ENCODE data around the gene TMEM171. TPM values are rescaled to one million over a fixed set of nuclear protein-coding genes. Genes with fewer than 3 reads are reported as not detected.
A peak's percentile ranks its signal among the peaks of the same experiment; 100 is the strongest.

TMEM171 gene, protein sequence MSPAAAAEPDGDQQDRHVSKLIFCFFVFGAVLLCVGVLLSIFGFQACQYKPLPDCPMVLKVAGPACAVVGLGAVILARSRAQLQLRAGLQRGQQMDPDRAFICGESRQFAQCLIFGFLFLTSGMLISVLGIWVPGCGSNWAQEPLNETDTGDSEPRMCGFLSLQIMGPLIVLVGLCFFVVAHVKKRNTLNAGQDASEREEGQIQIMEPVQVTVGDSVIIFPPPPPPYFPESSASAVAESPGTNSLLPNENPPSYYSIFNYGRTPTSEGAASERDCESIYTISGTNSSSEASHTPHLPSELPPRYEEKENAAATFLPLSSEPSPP
- 1 to 10 TPM; 5.2 to 7.8 (median 7.2) TPM for polyA plus RNA-seq (ENCODE audit: insufficient read length in 3 of 3)
- long read RNA-seq, donor 1, partial matches to known transcripts: 6 of 6 reads
- long read RNA-seq, donor 1, other reads (novel, unspliced or antisense): 0 of 6 reads
- long read RNA-seq, donor 2, partial matches to known transcripts: 0 of 6 reads
- long read RNA-seq, donor 2, other reads (novel, unspliced or antisense): 0 of 6 reads
- long read RNA-seq, donor 3, transcript TMEM171-202 (4 exons, 1,535 nt): major isoform, 5 of 5 reads
- long read RNA-seq, donor 3, partial matches to known transcripts: 0 of 5 reads
- long read RNA-seq, donor 3, other reads (novel, unspliced or antisense): 0 of 5 reads
- long read RNA-seq, donor 4, partial matches to known transcripts: 0 of 3 reads
- long read RNA-seq, donor 4, other reads (novel, unspliced or antisense): 0 of 3 reads
- long read RNA-seq, donor 5, partial matches to known transcripts: 0 of 3 reads
- long read RNA-seq, donor 5, other reads (novel, unspliced or antisense): 0 of 3 reads
- long read RNA-seq, donor 6, partial matches to known transcripts: 0 of 1 reads
- long read RNA-seq, donor 6, other reads (novel, unspliced or antisense): 0 of 1 reads
- long read RNA-seq, donor 7, partial matches to known transcripts: 0 of 3 reads
- long read RNA-seq, donor 7, other reads (novel, unspliced or antisense): 0 of 3 reads
- long read RNA-seq, donor 8, partial matches to known transcripts: 0 of 1 reads
- long read RNA-seq, donor 8, other reads (novel, unspliced or antisense): 0 of 1 reads
- long read RNA-seq, donor 9, partial matches to known transcripts: 5 of 6 reads
- long read RNA-seq, donor 9, other reads (novel, unspliced or antisense): 0 of 6 reads
- long read RNA-seq, donor 10, partial matches to known transcripts: 0 of 5 reads
- long read RNA-seq, donor 10, other reads (novel, unspliced or antisense): 0 of 5 reads
- long read RNA-seq, donor 11, partial matches to known transcripts: 0 of 1 reads
- long read RNA-seq, donor 11, other reads (novel, unspliced or antisense): 0 of 1 reads
- long read RNA-seq, donor 12, partial matches to known transcripts: 0 of 4 reads
- long read RNA-seq, donor 12, other reads (novel, unspliced or antisense): 0 of 4 reads
- long read RNA-seq, donor 13, partial matches to known transcripts: 0 of 2 reads
- long read RNA-seq, donor 13, other reads (novel, unspliced or antisense): 0 of 2 reads
- long read RNA-seq, donor 14, partial matches to known transcripts: 0 of 1 reads
- long read RNA-seq, donor 14, other reads (novel, unspliced or antisense): 0 of 1 reads
- long read RNA-seq, donor 15, transcript TMEM171-202 (4 exons, 1,535 nt): major isoform, 9 of 11 reads
- long read RNA-seq, donor 15, partial matches to known transcripts: 0 of 11 reads
- long read RNA-seq, donor 15, other reads (novel, unspliced or antisense): 0 of 11 reads
- long read RNA-seq, donor 16, partial matches to known transcripts: 0 of 2 reads
- long read RNA-seq, donor 16, other reads (novel, unspliced or antisense): 0 of 2 reads

DNA sequence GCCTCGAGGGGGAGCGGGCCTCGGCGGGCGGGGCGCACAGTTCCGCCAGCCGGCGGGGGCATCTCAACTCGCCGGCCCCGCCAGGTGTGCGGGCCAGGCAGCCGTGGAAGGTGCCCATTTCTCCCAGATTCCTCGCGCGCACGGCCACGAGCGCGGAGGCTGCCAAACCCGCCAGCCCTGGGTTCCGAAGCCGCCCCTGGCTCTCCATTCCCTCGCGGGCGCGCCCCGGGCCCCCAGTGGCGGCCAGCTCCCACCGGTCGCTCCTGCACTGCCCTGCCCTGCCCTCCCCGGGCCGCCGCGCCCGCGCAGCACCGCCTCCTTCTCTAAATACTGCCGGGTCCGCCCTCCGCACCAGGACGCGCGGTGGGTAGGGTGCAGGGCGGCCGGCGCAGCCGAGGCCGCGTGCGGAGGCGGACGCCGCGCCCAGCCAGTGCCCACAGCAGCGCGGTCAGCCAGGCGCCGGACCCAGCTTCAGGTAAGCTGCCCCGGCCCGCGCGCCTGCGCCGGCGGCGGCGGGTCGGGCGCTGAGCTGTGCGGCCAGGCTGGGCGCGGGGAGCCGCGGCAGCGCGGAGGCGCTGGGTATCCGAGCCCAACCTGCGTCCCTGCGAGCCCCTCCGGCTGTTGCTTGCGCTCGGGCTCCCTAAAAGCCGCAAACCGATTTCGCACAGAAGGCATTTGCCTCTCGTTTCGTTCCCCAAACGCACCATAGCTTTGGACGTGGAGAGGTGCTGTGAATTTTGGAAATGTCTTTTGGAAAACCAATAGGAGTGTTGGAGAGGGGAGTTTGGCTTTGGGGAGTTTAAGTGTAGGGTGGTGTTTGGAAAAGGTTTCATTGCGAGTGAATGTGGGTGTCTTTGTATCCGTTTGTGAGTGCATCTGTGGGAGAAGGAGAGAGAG is at the start of gene TMEM171:
TSS of gene TMEM171 (plus strand) at position 354 of the 897 bp plus-strand sequence. CDS start 2,799 bp downstream, outside the sequence.
- peak; percentile 55 for DNase-seq

DNA sequence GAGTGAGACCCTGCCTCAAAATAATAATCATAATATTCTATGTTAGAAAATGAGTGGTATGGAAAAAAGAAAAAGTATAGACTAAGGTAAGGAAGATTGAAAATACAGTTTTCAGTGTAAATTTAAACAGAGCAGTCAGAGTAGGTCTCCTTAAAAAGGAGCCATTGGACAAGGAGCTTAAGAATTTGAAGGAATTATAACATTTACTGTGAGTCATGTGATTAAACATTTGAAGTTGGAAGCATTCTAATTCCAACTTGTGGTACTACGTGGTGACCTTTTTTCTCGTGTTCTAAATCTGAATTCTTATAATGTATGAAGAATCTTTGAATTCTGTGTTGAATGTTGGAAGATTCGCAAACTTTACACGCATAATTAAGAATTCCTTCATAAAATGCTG is 39.3 kb upstream of the TMEM171 start:
- DNase-seq: no peak

DNA sequence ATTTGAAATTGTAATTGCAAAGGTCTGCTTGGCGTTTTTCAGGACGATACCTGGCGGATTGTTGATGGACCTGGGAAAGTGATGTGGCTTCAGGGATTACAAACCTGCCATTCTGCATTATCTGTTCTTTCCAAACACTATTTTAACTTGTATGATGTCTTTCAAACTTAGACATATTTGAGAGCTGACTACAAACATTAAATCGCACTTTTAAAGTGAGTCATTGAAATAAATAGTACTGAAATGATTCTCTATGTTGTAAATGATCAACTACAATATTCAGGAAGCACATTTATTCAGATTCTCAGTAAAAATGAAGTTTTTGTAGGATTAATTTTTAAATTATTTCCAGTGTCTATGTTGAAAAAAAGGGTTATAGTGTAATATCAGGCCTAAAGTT is 32.3 kb upstream of the TMEM171 start:
- no peak for DNase-seq

DNA sequence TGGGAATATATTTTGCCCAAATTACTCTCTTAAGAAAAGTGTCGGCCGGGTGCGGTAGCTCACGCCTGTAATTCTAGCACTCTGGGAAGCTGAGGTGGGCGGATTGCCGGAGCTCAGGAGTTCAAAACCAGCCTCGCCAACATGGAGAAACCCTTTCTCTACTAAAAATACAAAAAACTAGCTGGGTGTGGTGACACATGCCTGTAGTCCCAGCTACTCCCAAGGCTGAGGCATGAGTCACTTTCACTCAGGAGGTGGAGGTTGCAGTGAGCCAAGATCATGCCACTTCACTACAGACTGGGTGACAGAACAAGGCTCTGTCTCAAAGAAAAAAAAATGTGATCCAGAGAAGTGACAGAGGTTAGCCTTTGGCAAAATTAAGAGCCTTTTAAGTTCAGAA is 26.4 kb upstream of the TMEM171 start:
- DNase-seq: no peak

DNA sequence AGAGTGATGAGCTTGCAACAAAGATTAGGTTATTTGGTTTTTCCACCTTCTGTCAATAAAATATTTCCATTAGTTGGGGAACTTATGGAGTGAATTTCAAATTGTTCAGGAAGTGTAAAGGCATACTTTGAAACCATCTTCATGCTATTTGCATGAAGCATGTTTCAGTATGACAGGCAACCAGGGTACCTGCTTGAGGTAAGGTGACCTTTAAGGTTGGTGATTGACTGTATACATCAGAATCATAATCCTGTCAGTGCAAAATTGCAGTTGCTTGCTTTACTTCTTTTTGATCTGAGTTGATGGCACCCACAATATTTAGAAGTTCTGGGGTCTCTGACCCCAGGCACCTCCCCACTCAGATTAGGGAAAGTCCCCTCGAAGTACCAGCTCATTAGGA is 26.0 kb upstream of the TMEM171 start:
- DNase-seq: no peak

DNA sequence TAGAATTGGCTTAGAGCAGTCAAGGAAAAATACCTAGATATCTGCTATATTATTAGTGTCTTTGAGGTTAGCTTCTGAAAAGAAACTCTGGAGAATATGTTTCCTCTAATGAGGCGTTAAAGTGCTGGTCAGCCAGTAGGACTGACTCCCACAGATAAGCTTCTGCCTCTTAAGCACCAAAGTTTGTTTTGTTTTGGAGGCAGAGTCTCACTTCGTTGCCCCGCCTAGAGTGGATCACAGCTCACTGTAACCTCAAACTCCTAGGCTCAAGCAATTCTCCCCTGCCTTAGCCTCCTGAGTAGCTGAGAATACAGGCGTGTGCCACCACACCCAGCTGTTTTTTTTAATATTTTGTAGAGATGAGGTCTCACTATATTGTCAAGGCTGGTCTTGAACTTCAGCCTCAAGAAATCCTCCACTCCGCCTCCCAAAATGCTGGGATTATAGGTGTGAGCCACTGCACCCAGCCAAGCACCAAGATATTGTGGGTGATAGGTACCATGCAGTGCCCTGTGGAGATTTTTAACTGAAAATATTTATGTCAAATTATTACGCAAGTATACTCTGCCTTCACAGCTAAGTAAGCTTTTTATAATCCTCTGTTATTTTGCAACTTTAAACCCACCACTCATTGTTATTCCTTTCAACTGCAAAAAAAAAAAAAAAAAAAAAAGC is 24.7 kb upstream of the TMEM171 start:
- DNase-seq: no peak

DNA sequence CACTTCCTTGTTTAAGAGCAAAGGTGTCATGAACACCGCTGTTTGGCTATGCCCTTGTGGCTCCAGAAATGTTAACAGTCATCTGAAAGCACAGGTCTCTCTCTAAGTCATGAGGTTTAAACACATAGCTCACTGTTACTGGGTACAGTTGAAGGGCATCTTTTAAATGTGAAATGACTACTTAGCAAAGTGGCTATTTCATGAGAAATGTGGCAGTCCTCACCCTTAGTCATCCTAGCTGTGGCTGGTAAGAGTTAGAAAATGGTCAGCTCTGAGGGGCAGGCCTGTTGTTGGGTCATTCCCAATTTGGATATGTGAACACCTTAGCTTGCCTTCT is 24.2 kb upstream of the TMEM171 start:
- DNase-seq: no peak

DNA sequence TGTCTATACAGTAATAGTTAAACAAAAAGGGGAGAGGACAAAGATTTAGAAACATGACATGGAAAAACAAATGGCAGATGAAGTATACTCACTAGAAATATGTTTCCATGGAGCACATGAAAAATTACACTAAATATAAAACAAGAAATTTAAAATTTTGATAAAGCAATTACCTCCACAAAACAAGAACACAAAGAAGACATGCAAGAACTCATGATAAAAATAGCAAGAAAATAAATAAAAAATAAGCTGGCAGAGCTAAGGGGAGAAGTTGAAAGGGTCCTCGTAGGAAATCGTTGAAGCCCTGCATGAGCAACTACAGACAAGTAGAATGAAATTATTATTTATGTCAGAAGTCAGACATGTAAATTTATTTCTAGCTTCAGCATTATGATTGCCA is 22.6 kb upstream of the TMEM171 start:
- no peak for DNase-seq

DNA sequence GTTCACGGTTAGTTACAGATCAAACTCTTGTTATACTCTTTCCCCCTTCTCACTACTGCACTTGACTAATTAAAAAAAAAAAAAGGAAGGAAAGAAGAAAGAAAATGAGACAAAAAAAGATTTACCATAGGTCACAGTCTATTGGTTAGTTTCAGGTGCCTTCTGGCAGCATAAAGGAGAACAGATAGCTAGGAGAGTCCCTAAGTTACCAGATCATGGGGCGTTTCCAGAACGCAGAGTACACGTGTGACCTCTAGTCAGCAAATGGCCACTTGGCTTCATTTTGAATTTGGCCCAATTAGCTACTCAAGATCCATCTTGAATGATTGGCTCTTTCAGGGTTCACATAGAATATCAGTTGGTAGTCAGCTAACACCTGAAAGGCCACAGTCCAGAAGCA is 20.3 kb upstream of the TMEM171 start:
- DNase-seq: no peak

DNA sequence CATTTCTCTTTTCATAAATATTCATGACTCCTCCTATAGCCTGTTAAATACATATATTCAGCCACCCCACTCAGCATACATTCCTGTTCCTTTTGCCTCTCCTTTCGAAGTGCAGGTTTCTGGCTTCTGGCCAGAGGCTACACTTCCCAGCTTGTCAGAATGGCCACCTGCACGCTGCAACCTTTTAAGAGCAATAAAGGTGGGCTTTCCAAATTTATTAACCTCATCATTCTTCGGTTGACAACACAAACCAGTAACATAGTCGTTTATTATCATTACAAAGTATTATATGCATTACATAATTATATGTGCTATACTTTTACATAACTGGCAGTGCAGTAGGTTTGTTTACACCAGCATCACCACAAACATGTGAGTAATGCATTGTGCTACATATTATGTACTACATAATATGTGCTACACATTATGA is 16.5 kb upstream of the TMEM171 start:
- DNase-seq: no peak

DNA sequence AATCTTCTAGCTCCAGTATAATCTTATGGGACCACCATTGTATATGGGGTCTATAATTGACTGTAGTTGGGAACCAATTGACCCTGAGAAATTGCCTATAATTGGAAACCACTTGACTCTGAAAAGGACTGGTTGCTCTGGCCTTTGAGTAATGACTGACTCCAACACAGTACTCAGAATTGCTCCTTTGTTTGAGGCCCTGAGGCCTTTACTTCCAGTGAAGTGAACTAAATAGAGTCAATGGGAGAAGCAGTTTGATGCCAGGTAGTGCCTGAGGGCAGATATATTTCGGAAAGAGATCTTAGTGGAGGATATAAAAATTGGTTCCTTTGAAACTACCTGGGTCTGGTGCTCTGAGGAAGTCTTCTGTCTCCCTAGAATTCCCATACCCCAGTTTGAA is 16.0 kb upstream of the TMEM171 start:
- DNase-seq: no peak

DNA sequence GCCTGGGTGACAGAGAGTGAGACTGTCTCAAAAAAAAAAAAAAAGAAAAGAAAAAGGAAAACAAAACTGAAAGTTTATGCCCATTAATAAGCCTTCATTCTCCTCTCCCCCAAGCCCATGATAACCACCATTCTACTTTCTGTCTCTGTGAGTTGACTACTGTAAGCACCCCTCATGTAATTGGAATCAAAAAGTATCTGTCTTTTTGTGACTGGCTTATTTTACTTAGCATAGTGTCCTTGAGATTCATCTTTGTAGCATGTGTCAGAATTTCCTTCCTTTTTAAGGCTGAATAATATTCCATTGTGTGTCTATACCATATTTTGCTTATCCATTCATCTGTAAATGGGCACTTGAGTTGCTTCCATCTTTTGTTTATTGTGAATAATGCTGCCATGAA is 14.0 kb upstream of the TMEM171 start:
- no peak for DNase-seq

DNA sequence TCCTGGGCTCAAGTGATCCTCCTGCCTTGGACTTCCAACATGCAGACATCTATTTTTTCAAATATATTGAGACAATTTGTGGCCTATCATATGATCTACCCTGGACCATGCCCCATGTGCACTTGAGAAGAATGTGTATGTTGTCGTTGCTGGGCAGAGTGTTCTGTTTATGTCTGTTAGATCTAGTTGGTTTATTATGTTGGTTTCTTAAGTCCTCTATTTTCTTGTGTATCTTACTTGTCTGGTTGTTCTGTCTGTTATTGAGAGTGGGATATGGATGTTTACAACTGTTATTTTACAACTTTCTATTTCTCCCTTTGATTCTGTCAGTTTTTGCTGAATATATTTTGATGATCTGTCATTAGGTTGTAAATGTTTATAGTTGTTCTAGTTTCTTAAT is 10.2 kb upstream of the TMEM171 start:
- no peak for DNase-seq

DNA sequence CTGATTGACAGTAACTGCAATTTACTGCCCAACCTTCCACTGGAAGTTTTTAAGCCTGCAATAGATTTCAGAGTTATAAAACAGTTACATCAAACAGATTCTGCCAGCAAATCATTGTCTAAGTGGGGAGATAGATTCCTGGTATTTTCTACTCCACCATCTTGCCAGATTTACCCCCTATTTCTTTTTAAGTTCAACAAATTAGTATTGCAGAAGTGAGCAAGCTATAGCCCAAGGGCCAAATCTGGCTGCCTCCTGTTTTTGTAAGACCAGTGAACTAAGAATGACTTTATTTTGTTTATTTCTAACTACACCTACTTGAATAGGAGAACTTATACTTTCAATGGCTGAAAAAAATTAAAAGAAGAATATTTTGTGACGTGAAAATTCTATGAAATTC is 8.8 kb upstream of the TMEM171 start:
- DNase-seq: no peak

DNA sequence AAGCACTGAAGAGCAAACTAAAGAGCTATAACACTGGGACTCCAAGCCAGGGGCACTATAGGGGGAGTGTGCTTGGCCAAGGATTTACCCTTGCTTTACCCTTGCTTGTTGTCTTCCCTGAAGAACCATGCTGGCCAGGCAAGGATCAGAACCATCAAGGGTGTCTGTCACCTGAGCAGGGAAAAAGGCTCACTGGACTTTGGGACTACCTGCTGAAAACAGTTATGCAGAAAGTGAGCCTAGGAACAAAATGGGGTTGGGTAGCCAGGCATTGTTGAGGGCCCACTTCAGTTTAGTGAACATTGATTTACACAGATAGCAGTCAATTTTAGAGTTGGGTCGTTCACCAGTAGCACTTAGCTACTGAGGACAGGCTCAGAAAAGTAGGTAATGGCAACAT is 8.0 kb upstream of the TMEM171 start:
- DNase-seq: no peak

DNA sequence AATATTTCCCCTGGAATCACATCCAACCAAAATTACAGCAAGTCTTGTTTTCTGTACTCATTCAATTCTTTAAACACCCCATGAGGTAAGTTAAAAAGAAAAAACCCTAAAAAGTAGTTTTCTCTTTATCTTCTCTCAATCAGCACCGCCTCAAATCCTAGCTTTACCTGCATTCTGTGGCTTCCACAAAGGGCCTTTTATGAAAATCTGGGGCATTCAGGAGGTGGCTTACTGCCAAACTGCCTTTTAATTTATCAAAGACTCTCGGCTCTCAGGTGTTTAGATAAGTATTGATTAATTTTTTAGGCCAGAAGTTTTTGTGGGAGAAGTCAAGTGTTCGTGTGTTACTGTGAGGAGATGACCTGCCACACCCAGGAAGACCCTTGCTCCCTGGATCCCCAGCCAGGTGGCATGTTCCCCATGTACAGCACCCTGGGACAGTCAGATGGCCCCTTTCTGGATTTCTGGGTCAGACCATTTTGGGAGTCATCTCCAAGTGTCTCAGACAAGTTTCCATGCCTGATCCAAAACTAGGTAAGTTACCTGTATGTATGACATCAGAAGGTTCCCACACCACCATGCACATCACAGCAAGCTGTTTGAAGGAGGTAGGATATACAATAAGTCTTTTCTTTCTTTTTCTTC is 6.2 kb upstream of the TMEM171 start:
- no peak for DNase-seq

DNA sequence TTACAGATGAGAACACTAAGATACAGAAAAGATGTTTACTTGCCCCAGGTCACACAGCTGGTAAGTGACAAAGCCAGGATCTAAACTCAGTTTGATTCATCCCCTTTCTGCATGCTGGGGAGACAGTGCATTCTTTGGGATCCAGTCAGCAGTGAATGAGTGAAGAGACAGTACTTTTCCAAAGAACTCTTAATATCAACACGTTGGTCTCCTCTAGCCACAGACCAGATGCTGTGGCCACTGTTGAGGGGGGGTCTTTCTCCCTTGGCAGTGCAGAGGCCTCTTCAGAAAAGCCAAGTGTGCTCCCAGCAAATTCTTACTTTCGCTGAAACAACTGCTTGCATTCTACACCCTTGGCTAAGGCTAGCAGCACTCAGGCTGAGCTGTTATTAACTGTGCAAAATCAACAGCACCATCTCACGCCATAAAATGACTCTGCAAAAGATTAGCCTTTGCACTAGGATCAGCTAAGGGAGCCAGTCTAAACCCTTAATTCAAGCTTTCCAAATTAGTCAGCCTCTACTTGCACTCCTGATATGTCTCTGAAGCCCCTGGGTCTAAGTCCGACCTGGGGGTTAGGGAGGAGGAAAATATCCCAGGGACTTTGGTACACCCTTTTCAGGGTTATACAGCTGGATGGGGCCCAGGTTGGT is 4.8 kb upstream of the TMEM171 start:
- no peak for DNase-seq

DNA sequence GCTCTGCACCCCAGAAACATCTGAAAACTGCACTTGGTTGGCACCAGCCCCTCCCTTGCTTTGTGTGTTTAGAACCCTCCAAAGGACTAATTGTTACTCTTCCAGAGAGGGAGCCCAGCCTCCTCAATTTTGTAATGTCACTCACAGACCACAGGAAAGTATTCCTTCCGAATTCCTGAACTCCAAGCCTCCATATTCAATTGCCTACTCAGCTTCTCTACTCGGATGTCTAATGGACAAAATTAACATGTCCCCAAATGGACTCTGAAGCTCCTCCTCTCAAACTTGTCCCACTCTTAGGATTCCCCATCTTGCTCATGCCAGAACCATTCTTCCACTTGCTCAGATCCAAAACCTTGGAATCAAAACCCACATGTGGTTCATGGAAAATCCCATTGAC is 3.9 kb upstream of the TMEM171 start:
- DNase-seq: no peak
